Spleen (tissue), 11 donors: Measurements from ENCODE around the gene BBC3. TPM values are rescaled to one million over a fixed set of nuclear protein-coding genes. Genes with fewer than 3 reads are reported as not detected.

Experiments
- DNase-seq: peaks from one replicate; pipeline ENCODE4 v3.0.0-alpha.2; 2020
- H3K27ac ChIP-seq, 8 donors: fragments of 200-600 bp; sonication (generic) in 7 of 8; 1 replicate in 4 of 8; 2 replicates in 4 of 8; pipeline versions ENCODE4 v1.5.0 to v1.8.0; 2016 to 2021; ENCODE audit warnings: inconsistent platforms in 4 of 8, mild to moderate bottlenecking in 4 of 8, moderate library complexity in 1 of 8
- H3K27me3 ChIP-seq, 7 donors: fragments of 200-600 bp; sonication (generic) in 6 of 7; replicated peaks in 1 of 7; 1 replicate in 4 of 7; 2 replicates in 3 of 7; pipeline versions ENCODE4 v1.5.0 to v1.8.0; 2016 to 2021; ENCODE audit warnings: inconsistent platforms in 3 of 7, mild to moderate bottlenecking in 1 of 7
- H3K36me3 ChIP-seq, 6 donors: fragments of 200-600 bp; sonication (generic) in 5 of 6; 1 replicate in 4 of 6; 2 replicates in 2 of 6; pipeline versions ENCODE4 v1.5.0 to v1.8.0; 2016 to 2021; ENCODE audit warnings: inconsistent platforms in 2 of 6
- H3K4me1 ChIP-seq, 6 donors: fragments of 200-600 bp; sonication (generic) in 5 of 6; 1 replicate in 3 of 6; 2 replicates in 3 of 6; pipeline versions ENCODE4 v1.5.0 to v1.8.0; 2016 to 2021; ENCODE audit warnings: inconsistent platforms in 3 of 6
- H3K4me3 ChIP-seq, 8 donors: fragments of 200-600 bp; sonication (generic) in 7 of 8; 1 replicate in 4 of 8; 2 replicates in 4 of 8; pipeline versions ENCODE4 v1.5.0 to v1.8.0; 2016 to 2021; ENCODE audit warnings: inconsistent platforms in 4 of 8, mild to moderate bottlenecking in 4 of 8, moderate library complexity in 2 of 8
- H3K9me3 ChIP-seq, 8 donors: fragments of 200-600 bp; sonication (generic) in 7 of 8; 1 replicate in 4 of 8; 2 replicates in 4 of 8; pipeline versions ENCODE4 v1.5.0 to v1.8.0; 2016 to 2021; ENCODE audit warnings: inconsistent platforms in 4 of 8
- CTCF ChIP-seq, 11 experiments: fragments of 200-600 bp in 7 of 11; fragments of 450-650 bp in 4 of 11; sonication (generic) in 4 of 11; IDR thresholded peaks in 8 of 11; conservative IDR thresholded peaks in 3 of 11; 1 replicate in 7 of 11; 2 replicates in 4 of 11; pipeline versions ENCODE4 v1.4.0 to v1.8.0; 2016 to 2021; ENCODE audit warnings: antibody characterized with exemption in 11 of 11, inconsistent platforms in 4 of 11, mild to moderate bottlenecking in 1 of 11
- POLR2A ChIP-seq, 3 donors: fragments of 450-650 bp; IDR thresholded peaks; one replicate each; pipeline ENCODE4 v1.5.1; 2017; ENCODE audit warnings: antibody characterized with exemption in 3 of 3, mild to moderate bottlenecking in 1 of 3
- POLR2AphosphoS5 ChIP-seq, 3 donors: sonication (generic); formaldehyde crosslinking; IDR thresholded peaks; one replicate each; pipeline ENCODE4 v1.5.1; 2017; ENCODE audit warnings: antibody characterized with exemption in 3 of 3
- WGBS, 5 donors: extraction: QIAGEN DNeasy Blood & Tissue Kit in 3 of 5; methylation state at CpG; one replicate each; pipeline versions ENCODE4 v1.1.5 to v1.1.7; 2013 to 2018; 5-methylcytosine and 5-hydroxymethylcytosine counted together
- intact Hi-C: fragments of 100-400 bp; cut with DNase I; formaldehyde crosslinking; loops from one replicate; pipeline ENCODE4 v1.15.0; 2023; ENCODE audit warnings: low total_unique reads
- polyA plus RNA-seq, 3 donors: library from polyadenylated mRNA; stranded (reverse); fragments of 200-250 nt; gene quantifications; one replicate each; pipeline ENCODE4 v1.2.1, GENCODE V29; 2013
- total RNA-seq, 7 donors: library from RNA; depleted of rRNA in 3 of 7; stranded (reverse); fragments of >200 nt in 3 of 7; fragmentation: NEBNext Ultra II Directional in 4 of 7; extraction: Animal tissue kit (Norgen Biotek cat#: 25700) in 4 of 7; gene quantifications; one replicate each; pipeline versions ENCODE4 v1.1.0 to v1.2.1, GENCODE V29; 2016 to 2021
- donor health status: healthy with polysubstance abuse.
- donor health status: DM: no; HTN: no; CAD: no; lungs with moderate emphysema.
- donor health status: DM: no; HTN: no; CAD: no.
- donor health status: Bipolar disorder and iron deficiency.
- donor health status: healthy.
- donor health status: DM: no; HTN: no; CAD: no.
- donor health status: DM: yes; HTN: yes; CAD: no.

The BBC3 gene
- total and polyA plus RNA-seq, 10 donors, result 6.3 to 17.0 (median 11.0) TPM

- Histone ChIP-seq H3K4me1 (peaks cover 28 to 72% (median 65%) of the 10 kb centered on the region in 6 donors), H3K4me3 (peak overlapping the region; percentile 65 to 99 (median 97)), H3K27ac (peak overlapping the region; percentile 46 to 99 (median 98)), H3K27me3 (peaks cover 0 to 14% (median 0%) of the 10 kb centered on the region in 7 donors), H3K36me3 (peaks cover 0 to 2% (median 0%) of the 10 kb centered on the region in 6 donors), H3K9me3 (no peaks in the 10 kb centered on the region)
- intact Hi-C loops, result no loop called here
- TF ChIP-seq CTCF (IDR thresholded peaks at IDR 0.05 in 8 of 11, conservative IDR thresholded peaks at IDR 0.05 in 3 of 11) (peak; percentile 64 to 97 (median 85)), POLR2AphosphoS5 (IDR thresholded peaks at IDR 0.05) (peak in 2 of 3 donors; percentile 31 to 67), POLR2A (IDR thresholded peaks at IDR 0.05) (no peak)
- 1 to 3% (median 1%) methylated on average over 14 to 84 of the region's 84 CpGs for WGBS, 5 donors
- peak; percentile 95 for DNase-seq
These were observed 712 bp downstream of the BBC3 start for GRCh38 chr19:47230054-47230920.

GRCh38 chr19:47229676-47230053, 1.3 kb downstream of the BBC3 start:
- intact Hi-C loops, result no loop called here
- Histone ChIP-seq H3K27ac (peak overlapping the region in 7 of 8 donors; percentile 96 to 99 (median 98)), H3K4me1 (peaks cover 28 to 77% (median 67%) of the 10 kb centered on the region in 6 donors), H3K4me3 (peak overlapping the region; percentile 65 to 99 (median 97)), H3K27me3 (peaks cover 0 to 14% (median 0%) of the 10 kb centered on the region in 7 donors), H3K9me3 (no peaks in the 10 kb centered on the region), H3K36me3 (peaks cover 0 to 5% (median 0%) of the 10 kb centered on the region in 6 donors)
- DNase-seq, result no peak
- 6 to 10% (median 7%) methylated on average over 9 of the region's 9 CpGs for WGBS, 5 donors
- no peak for TF ChIP-seq CTCF (IDR thresholded peaks at IDR 0.05 in 8 of 11, conservative IDR thresholded peaks at IDR 0.05 in 3 of 11)
- no peak for TF ChIP-seq POLR2A (IDR thresholded peaks at IDR 0.05)
- TF ChIP-seq POLR2AphosphoS5 (IDR thresholded peaks at IDR 0.05), result no peak

- 10 to 31% (median 22%) methylated on average over 7 to 10 of the region's 10 CpGs for WGBS, 5 donors
- intact Hi-C loops, result no loop called here
- Histone ChIP-seq H3K27ac (peak overlapping the region; percentile 91 to 99 (median 98)), H3K4me3 (peak overlapping the region in 7 of 8 donors; percentile 93 to 99 (median 98)), H3K4me1 (peaks cover 28 to 77% (median 67%) of the 10 kb centered on the region in 6 donors), H3K36me3 (peaks cover 0 to 7% (median 0%) of the 10 kb centered on the region in 6 donors), H3K27me3 (peaks cover 0 to 14% (median 0%) of the 10 kb centered on the region in 7 donors), H3K9me3 (no peaks in the 10 kb centered on the region)
- no peak for DNase-seq
- no peak for TF ChIP-seq POLR2AphosphoS5 (IDR thresholded peaks at IDR 0.05)
- TF ChIP-seq POLR2A (IDR thresholded peaks at IDR 0.05), result no peak
- TF ChIP-seq CTCF (IDR thresholded peaks at IDR 0.05 in 8 of 11, conservative IDR thresholded peaks at IDR 0.05 in 3 of 11), result no peak
These were observed 1.9 kb downstream of the BBC3 start for GRCh38 chr19:47228937-47229675.
